ENCODE measurements around the gene MSI2.

MSI2 gene

GRCh38 chr17:57626520-57627210 is 370.3 kb downstream of the MSI2 start:
- DNase-seq (ENCODE audit: extremely low spot score), result no peak
- CTCF ChIA-PET, result no interaction called here
- TF ChIP-seq CTBP1 (IDR thresholded peaks at IDR 0.05; ENCODE audit: borderline replicate concordance), result no peak
- no peak for TF ChIP-seq HDGF (IDR thresholded peaks at IDR 0.05; ENCODE audit: borderline replicate concordance)
- TF ChIP-seq ELF4 (IDR thresholded peaks at IDR 0.05), result no peak
- no peak for TF ChIP-seq FOXM1 (IDR thresholded peaks at IDR 0.05; ENCODE audit: borderline replicate concordance)
- TF ChIP-seq, protein P1, sequence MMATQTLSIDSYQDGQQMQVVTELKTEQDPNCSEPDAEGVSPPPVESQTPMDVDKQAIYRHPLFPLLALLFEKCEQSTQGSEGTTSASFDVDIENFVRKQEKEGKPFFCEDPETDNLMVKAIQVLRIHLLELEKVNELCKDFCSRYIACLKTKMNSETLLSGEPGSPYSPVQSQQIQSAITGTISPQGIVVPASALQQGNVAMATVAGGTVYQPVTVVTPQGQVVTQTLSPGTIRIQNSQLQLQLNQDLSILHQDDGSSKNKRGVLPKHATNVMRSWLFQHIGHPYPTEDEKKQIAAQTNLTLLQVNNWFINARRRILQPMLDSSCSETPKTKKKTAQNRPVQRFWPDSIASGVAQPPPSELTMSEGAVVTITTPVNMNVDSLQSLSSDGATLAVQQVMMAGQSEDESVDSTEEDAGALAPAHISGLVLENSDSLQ (IDR thresholded peaks at IDR 0.05), result no peak
- TF ChIP-seq TARDBP (IDR thresholded peaks at IDR 0.05), result no peak
- TF ChIP-seq L3MBTL2 (conservative IDR thresholded peaks at IDR 0.05), result no peak
- TF ChIP-seq SP1 (IDR thresholded peaks at IDR 0.05), result no peak
- no peak for TF ChIP-seq BHLHE40 (IDR thresholded peaks at IDR 0.05; ENCODE audit: borderline replicate concordance)
- TF ChIP-seq ZNF384 (IDR thresholded peaks at IDR 0.05), result no peak
- POLR2A ChIA-PET, result no interaction called here

DNA sequence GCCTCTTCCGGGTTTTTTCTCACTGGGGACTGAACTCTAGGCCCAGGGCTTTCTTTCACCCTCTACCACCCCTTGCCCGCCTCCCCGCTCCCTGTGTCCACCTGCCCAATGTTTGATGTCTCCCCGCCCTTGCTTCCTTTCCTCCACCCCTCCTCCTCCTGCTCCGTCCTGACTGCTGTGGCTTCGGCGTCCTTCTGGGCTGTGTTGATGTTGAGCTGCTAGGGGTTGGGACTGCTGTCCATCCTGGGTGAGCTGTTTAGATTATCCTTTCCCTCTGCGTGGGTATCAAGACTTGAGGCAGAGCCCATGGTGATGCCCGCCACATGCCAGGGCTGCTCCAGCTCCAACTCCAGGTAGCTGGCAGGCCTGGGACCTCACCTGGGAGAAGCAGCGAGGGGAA is 371.3 kb downstream of the MSI2 start:
- CTCF ChIA-PET, result no interaction called here
- no peak for DNase-seq (ENCODE audit: extremely low spot score)
- POLR2A ChIA-PET, result no interaction called here
- TF ChIP-seq SUZ12 (IDR thresholded peaks at IDR 0.05) (no peak), FOXA1 (IDR thresholded peaks at IDR 0.05) (no peak), L3MBTL2 (conservative IDR thresholded peaks at IDR 0.05) (no peak), FOXK2 (IDR thresholded peaks at IDR 0.05) (no peak), ELF4 (IDR thresholded peaks at IDR 0.05) (no peak)
- TF ChIP-seq, protein P1 (IDR thresholded peaks at IDR 0.05), result no peak

DNA sequence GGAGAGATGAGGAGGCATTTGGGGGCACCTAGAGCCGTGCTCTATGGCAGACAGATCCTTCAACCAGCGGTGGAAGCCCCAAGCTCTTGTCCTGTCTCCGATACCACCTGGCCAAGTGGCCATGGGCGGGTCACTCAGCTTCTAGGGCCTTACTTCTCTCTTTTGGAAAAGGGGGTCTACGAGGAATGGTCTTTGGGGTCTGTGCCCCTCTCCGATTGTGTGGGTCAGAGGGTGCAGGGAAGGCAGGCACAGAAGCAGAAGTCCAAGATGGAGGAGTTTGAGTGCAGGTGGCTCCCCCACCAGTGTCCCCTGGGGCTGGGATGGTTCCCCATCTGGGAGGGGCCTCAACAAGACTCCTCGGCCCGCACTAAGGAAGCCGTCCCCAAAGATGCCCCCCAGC is 372.1 kb downstream of the MSI2 start:
- no peak for TF ChIP-seq FOXK2 (IDR thresholded peaks at IDR 0.05)
- TF ChIP-seq LEF1 (IDR thresholded peaks at IDR 0.05; ENCODE audit: borderline replicate concordance), result no peak
- no peak for TF ChIP-seq ELF4 (IDR thresholded peaks at IDR 0.05)
- no peak for TF ChIP-seq FOXA1 (IDR thresholded peaks at IDR 0.05)
- no peak for TF ChIP-seq NFRKB (IDR thresholded peaks at IDR 0.05)
- TF ChIP-seq FOXM1 (IDR thresholded peaks at IDR 0.05; ENCODE audit: borderline replicate concordance), result no peak
- no peak for TF ChIP-seq SP1 (IDR thresholded peaks at IDR 0.05)
- DNase-seq (ENCODE audit: extremely low spot score), result no peak
- ChIA-PET POLR2A (no interaction called here), CTCF (no interaction called here)

- ChIA-PET CTCF (no interaction called here), POLR2A (no interaction called here)
- no peak for DNase-seq (ENCODE audit: extremely low spot score)
- no peak for TF ChIP-seq BHLHE40 (IDR thresholded peaks at IDR 0.05; ENCODE audit: borderline replicate concordance)
- no peak for TF ChIP-seq CTBP1 (IDR thresholded peaks at IDR 0.05; ENCODE audit: borderline replicate concordance)
- no peak for TF ChIP-seq HDGF (IDR thresholded peaks at IDR 0.05; ENCODE audit: borderline replicate concordance)
- TF ChIP-seq FOXK2 (IDR thresholded peaks at IDR 0.05), result no peak
- TF ChIP-seq LEF1 (IDR thresholded peaks at IDR 0.05; ENCODE audit: borderline replicate concordance), result no peak
- no peak for TF ChIP-seq TARDBP (IDR thresholded peaks at IDR 0.05)
- no peak for TF ChIP-seq NFRKB (IDR thresholded peaks at IDR 0.05)
- TF ChIP-seq ZNF384 (IDR thresholded peaks at IDR 0.05), result no peak
- TF ChIP-seq FOXM1 (IDR thresholded peaks at IDR 0.05; ENCODE audit: borderline replicate concordance), result no peak
- no peak for TF ChIP-seq SUZ12 (IDR thresholded peaks at IDR 0.05)
- TF ChIP-seq FOXA1 (IDR thresholded peaks at IDR 0.05), result no peak
- TF ChIP-seq SP1 (IDR thresholded peaks at IDR 0.05), result no peak
- TF ChIP-seq ARNT (IDR thresholded peaks at IDR 0.05), result no peak
- no peak for TF ChIP-seq ELF4 (IDR thresholded peaks at IDR 0.05)
- TF ChIP-seq L3MBTL2 (conservative IDR thresholded peaks at IDR 0.05), result no peak
- TF ChIP-seq, protein P1 (IDR thresholded peaks at IDR 0.05), result no peak
Measured at GRCh38 chr17:57629470-57629869, 373.1 kb downstream of the MSI2 start.

DNA sequence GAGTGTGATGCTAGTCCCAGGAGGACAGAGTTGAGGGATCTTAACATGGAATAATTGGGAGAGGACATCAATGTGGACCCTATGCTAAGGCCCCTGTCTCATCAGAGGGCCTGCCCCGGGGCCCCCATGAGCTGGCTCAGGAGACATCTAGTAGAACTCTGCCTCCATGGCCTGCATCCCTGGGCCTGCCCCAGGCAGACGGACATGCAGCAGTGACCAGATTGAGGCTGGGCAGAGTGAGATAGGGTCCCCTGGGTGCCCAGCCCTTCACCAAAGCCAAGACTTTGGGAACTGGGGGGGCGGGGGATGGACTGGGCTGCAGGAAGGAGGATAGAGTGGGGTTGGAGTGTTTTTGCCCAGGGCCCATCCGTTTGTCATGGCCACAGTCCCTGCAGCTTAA is 373.6 kb downstream of the MSI2 start:
- DNase-seq (ENCODE audit: extremely low spot score), result no peak
- ChIA-PET POLR2A (no interaction called here), CTCF (no interaction called here)
- TF ChIP-seq FOXK2 (IDR thresholded peaks at IDR 0.05), result no peak
- no peak for TF ChIP-seq ARNT (IDR thresholded peaks at IDR 0.05)

DNA sequence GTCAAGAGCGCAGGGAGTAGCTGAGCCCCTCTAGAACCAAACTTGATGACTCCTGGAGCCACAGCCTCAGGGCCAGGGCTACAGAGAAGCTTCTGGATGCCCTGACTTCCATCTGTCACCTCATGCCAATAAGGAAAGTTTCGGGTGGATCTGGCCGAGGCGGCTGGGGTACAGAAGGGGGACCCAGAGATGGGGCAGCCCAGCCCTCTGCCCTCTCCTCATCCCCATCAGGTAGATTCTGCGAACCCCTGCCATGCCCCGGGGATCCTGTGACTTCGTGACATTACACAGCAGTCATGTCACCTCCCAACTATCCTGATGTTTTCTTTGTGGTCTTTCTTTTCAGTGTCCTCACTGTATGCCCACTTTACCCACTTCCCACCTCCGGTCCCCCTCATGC is 374.4 kb downstream of the MSI2 start:
- CTCF ChIA-PET, result no interaction called here
- POLR2A ChIA-PET, result no interaction called here
- no peak for DNase-seq (ENCODE audit: extremely low spot score)
- TF ChIP-seq SP1 (IDR thresholded peaks at IDR 0.05), result no peak
- TF ChIP-seq NFRKB (IDR thresholded peaks at IDR 0.05), result no peak
- TF ChIP-seq ELF4 (IDR thresholded peaks at IDR 0.05), result no peak
- TF ChIP-seq ZNF384 (IDR thresholded peaks at IDR 0.05), result no peak
- TF ChIP-seq FOXA1 (IDR thresholded peaks at IDR 0.05), result no peak
- no peak for TF ChIP-seq CTBP1 (IDR thresholded peaks at IDR 0.05; ENCODE audit: borderline replicate concordance)
- TF ChIP-seq ARNT (IDR thresholded peaks at IDR 0.05), result no peak
- TF ChIP-seq HDGF (IDR thresholded peaks at IDR 0.05; ENCODE audit: borderline replicate concordance), result no peak
- TF ChIP-seq FOXM1 (IDR thresholded peaks at IDR 0.05; ENCODE audit: borderline replicate concordance), result no peak

DNA sequence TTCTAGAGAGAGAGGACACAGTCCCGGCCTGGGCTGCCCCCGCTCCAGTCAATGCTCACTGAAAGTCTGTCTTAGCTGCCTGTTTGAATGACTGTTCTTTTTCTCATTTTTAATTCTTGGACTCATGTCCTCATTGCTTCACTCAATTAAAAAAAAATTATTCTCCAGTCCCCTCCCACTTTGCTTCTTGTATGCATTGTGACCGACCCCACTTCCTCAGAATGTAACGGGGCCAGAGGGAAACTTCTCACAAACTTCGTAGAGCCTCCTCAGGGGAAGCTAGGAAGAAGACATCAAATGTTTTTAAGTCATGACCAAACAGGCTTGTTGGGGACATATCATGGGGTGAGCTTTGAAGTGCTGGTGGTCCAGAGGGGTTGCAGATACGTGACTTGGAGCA is 375.5 kb downstream of the MSI2 start:
- TF ChIP-seq, protein P1 (IDR thresholded peaks at IDR 0.05), result no peak
- TF ChIP-seq HDGF (IDR thresholded peaks at IDR 0.05; ENCODE audit: borderline replicate concordance) (no peak), FOXA1 (IDR thresholded peaks at IDR 0.05) (no peak), ZNF384 (IDR thresholded peaks at IDR 0.05) (no peak), ELF4 (IDR thresholded peaks at IDR 0.05) (no peak), SP1 (IDR thresholded peaks at IDR 0.05) (no peak), FOXM1 (IDR thresholded peaks at IDR 0.05; ENCODE audit: borderline replicate concordance) (no peak), TARDBP (IDR thresholded peaks at IDR 0.05) (no peak), L3MBTL2 (conservative IDR thresholded peaks at IDR 0.05) (no peak), ARNT (IDR thresholded peaks at IDR 0.05) (no peak), FOXK2 (IDR thresholded peaks at IDR 0.05) (no peak), CTBP1 (IDR thresholded peaks at IDR 0.05; ENCODE audit: borderline replicate concordance) (no peak), SUZ12 (IDR thresholded peaks at IDR 0.05) (no peak), BHLHE40 (IDR thresholded peaks at IDR 0.05; ENCODE audit: borderline replicate concordance) (no peak), NFRKB (IDR thresholded peaks at IDR 0.05) (no peak), LEF1 (IDR thresholded peaks at IDR 0.05; ENCODE audit: borderline replicate concordance) (no peak)
- CTCF ChIA-PET, result no interaction called here
- no peak for DNase-seq (ENCODE audit: extremely low spot score)
- POLR2A ChIA-PET, result no interaction called here

Measured in HEK293T (cell line).